SH-SY5Y (cell line): ENCODE results near the gene MTRFR.
A peak's percentile ranks its signal among the peaks of the same experiment; 100 is the strongest.

ENCODE experiments used
- GATA2 ChIP-seq: IDR thresholded peaks from 2 replicates; pipeline ENCODE4 v1.6.1; 2011; ENCODE audit warnings: mild to moderate bottlenecking, low read depth, low read length
- GATA3 ChIP-seq: IDR thresholded peaks from 2 replicates; pipeline ENCODE4 v1.6.1; 2011; ENCODE audit warnings: low read depth, mild to moderate bottlenecking, low read length, moderate library complexity

MTRFR gene

GRCh38 chr12:123232807-123233504, at the start of gene MTRFR, which contains the start of gene MPHOSPH9:
TSS of gene MTRFR (plus strand) at chr12:123233436. CDS start at chr12:123253675, 20,239 bp downstream.
TSS of gene MPHOSPH9 (minus strand) at chr12:123233141. CDS start at chr12:123230364, 2,777 bp downstream.
- TF ChIP-seq GATA2 (peak; percentile 97), GATA3 (peak; percentile 75)

DNA sequence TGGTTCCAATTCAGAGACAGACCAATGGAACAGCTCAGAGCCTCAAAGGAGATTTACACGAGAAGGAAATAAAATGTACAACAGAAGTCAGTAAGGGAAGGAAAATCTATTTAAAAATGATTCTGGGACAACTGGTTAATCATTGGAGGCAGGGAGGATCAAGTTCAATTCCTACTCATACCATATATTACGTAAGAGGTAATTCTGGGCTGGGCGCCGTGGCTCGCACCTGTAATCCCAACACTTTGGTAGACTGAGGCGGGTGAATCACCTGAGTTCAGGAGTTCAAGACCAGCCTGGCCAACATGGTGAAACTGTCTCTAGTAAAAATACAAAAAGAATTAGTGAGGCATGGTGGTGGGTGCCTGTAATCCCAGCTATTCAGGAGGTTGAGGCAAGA, 45.6 kb upstream of the MTRFR start:
- no peak for TF ChIP-seq GATA3
- TF ChIP-seq GATA2: no peak

DNA sequence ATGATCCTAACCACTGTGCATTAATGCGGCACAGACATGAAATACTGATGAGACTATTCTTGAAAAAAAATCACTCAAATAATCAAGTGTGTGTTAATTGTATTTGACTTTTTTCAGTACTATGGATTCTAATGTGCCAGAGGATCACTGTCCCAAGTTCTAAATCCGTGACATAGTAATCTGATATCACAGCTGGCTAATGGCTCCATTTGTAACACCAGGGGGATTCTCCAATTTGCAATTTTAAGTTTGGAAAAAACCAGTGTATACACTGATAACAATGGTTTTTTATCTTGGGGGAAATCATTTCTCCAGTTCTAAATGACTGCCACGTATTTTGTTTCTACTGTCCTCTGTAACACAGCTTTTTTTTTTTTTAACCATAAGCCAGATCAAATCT, 33.3 kb upstream of the MTRFR start:
- TF ChIP-seq GATA2 (no peak), GATA3 (no peak)

- TF ChIP-seq GATA3 (no peak), GATA2 (no peak)
These were observed 32.8 kb upstream of the MTRFR start for GRCh38 chr12:123200414-123200813.

- TF ChIP-seq GATA3 (no peak), GATA2 (no peak)
These were observed 10.0 kb upstream of the MTRFR start for GRCh38 chr12:123223241-123223668.

DNA sequence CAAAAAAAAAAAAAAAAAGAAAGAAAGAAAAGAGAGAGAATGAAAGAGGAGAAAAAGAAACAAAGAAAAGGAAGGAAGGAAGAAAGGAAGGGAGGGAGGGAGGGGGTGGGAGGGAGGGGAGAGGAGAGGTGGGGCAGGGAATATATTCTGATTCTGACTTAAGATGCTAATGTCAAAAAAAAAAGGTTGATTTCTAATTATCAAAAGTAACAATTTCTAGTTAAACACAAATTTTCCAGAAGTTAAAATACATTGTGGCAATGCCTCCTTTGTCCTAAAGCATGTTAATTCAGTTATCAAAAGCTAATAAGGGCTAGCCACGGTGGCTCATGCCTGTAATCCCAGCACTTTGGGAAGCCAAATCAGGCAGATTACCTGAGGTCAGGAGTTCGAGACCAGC, 7.8 kb upstream of the MTRFR start:
- TF ChIP-seq GATA2: no peak
- no peak for TF ChIP-seq GATA3

GRCh38 chr12:123227581-123228258, 5.5 kb upstream of the MTRFR start:
- TF ChIP-seq GATA3: no peak; the same call in 1 of the 2 replicates
- TF ChIP-seq GATA2: peak; percentile 59

- no peak for TF ChIP-seq GATA3
- TF ChIP-seq GATA2: no peak
These were observed 4.2 kb upstream of the MTRFR start for GRCh38 chr12:123229051-123229450.

DNA sequence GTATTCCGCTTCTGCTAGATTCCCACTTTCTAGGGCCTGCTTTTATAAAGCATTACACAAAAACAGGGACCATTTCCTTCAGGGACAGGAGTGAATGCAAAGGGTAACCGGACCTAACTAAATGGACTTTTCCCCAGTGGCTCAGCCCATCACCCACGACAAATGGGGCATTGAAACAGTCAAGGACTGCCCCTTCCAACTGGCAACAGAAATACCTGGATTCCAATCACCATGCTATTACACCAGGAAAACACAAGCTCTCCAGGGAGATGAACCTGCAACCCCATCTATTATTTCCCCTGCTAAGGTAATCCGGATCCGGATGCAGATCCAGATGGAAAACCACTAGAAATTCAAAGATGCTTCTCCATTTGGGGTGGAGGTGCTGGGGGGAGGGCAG, 1.3 kb upstream of the MTRFR start:
- TF ChIP-seq GATA3 (no peak), GATA2 (no peak)

- TF ChIP-seq GATA2 (no peak), GATA3 (no peak)
These were observed 797 bp upstream of the MTRFR start for GRCh38 chr12:123232472-123232806.

DNA sequence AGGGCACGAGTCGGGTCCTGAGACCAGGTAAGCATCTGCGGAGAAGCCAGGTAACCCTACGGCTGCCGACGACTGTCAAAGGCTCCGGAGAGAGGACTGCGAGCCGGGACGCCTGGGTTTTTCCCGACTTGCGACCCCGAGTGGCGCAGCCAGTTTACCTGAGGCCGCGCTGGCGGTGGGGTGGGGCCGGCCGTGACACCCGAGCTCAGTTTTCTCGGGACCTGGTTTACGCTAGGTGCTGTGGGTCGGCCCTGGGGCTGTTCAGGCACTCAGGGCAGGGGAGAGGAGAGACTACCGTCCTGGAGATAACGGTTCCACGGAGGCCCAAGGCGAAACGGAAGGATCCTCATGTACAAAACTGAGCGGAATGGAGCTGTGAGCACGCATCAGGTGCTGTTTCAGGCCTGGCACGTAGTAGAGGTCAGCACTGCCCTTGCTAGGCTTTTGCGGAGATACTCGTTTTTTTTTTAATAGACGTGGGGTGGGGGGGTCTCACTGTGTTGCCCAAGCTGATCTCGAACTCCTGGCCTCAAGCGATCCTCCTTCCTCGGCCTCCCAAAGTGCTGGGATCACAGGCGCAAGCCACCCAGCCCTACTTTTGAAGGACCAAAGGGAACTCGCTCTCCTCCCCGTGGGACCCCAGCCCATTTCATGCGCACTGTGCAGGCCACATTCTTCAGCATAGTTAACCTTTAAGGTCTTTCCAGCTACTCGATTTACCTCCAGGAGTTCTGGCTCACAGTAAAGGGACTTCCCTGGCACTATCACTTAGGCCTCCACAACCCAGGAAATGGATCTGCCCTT, 471 bp downstream of the MTRFR start:
- TF ChIP-seq GATA2 (no peak; the same call in 1 of the 2 replicates), GATA3 (no peak)

DNA sequence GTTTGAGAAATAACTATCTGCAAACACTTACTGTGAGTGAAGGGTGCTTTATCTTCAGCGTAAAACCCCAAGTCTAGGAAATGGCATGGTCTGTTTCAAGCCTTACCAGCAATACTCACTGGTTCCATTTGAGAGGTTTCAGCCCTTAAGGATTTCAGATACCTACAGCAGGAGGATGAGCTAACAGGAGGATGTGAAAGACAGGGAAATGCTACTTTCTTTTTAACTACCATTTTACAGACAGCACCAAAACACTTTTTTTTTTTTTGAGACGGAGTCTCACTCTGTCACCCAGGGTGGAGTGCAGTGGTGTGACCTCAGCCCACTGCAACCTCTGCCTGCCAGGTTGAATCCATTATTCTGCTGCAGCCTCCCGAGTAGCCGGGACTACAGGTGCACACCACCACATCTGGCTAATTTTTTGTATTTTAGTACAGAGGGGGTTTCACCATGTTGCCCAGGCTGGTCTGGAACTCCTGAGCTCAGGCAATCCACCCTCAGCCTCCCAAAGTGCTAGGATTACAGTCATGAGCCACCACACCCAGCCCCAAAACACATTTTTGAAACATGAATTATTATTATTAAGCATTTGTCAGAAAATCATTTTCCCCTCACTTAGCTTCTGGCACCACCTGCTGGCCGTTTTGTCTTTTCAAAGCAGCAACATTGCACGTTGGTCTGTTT, 4.6 kb downstream of the MTRFR start:
- no peak for TF ChIP-seq GATA2
- no peak for TF ChIP-seq GATA3

DNA sequence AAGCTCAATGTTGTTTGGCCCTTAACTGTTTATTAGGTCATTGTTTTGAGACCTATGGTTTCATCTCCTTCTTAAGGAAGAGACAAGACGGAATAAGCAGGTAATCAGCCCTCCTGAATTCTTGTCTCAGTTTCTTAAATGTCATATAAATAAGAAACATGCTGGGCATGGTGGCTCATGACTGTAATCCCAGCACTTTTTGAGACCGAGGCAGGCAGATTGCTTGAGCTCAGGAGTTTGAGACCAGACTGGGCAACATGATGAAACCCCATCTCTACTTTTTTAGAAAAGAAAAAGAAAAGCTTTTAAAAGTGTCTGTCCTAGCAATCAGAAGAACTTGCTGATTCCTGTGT, 5.1 kb downstream of the MTRFR start:
- TF ChIP-seq GATA2: no peak
- TF ChIP-seq GATA3: no peak

GRCh38 chr12:123238961-123239360, 5.7 kb downstream of the MTRFR start:
- TF ChIP-seq GATA3: no peak
- TF ChIP-seq GATA2: no peak
